GM18867 (cell line): ENCODE measurements around the gene CRYBA2.
A peak's percentile ranks its signal among the peaks of the same experiment; 100 is the strongest.

Source experiments
- ATAC-seq: cut with Tn5 transposase; IDR thresholded peaks from one replicate; pipeline ENCODE4 v1.9.1; 2021; ENCODE audit warnings: mild to moderate bottlenecking, moderate library complexity; ENCODE audit not compliant: unreplicated experiment

The CRYBA2 gene

DNA sequence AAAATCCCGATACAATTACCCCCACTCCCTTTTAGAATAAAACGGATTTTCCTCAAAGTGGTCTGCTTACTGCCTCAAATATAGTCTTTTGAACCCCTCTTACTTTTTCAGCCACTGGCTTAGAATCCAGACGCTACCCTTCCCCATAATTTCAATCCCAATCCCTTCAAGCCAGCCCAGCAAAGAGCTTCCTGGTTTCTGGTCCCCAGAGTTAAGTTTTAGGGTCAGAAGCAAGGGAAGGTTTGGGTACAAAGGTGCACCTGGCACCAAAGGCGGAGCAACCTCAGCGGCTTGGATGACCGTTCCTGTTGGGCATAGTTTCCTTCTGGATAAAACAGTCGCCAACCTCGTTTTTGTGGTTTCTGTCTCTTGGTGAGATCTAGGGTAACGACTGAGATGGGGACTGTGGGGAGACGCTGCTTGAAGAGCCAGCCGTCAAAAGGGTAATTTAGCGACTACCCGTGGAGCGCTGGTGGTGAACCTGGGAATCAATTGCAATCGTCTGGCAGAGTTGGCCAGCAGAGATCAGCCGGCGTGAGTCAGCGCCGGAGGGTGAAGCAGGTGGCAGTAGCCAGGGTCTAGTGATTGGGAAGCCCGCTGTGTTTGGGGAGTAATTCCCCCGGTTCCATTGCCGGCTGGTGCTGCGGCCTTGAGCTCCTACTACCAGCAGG is 9.8 kb downstream of the CRYBA2 start:
- ATAC-seq = no peak

DNA sequence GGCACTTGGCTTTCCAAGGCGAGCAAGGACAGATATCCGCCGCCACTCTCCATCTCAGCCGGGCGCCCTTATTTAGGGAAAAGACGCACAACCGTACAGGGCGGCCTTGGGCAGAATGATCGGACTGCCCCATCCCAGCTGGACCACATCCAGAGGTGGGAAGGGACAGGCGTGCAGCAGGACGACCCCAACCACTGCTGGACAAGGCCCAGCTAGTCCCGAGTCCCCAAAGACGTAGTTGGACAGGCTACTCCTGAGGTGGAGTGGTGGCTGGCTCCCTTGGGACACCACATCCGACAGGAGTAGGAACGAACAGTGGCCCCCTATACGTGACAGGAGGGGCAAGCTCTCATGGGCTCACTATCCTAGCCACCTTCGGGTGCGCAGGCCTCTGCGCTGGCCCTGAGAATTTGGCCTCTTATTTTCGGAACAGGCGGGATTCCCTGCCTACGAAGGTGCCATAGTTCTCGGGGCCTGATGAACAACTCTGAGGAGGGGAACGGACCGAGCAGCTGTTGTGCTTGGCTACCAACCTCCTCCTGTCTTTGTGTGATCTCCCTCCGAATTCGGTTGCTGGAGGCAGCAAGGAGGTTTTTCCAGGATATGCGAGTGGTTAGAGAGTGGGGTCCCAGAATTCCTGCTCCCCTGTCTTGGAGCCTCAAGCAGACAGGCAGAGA is 10.5 kb downstream of the CRYBA2 start:
- ATAC-seq = no peak

DNA sequence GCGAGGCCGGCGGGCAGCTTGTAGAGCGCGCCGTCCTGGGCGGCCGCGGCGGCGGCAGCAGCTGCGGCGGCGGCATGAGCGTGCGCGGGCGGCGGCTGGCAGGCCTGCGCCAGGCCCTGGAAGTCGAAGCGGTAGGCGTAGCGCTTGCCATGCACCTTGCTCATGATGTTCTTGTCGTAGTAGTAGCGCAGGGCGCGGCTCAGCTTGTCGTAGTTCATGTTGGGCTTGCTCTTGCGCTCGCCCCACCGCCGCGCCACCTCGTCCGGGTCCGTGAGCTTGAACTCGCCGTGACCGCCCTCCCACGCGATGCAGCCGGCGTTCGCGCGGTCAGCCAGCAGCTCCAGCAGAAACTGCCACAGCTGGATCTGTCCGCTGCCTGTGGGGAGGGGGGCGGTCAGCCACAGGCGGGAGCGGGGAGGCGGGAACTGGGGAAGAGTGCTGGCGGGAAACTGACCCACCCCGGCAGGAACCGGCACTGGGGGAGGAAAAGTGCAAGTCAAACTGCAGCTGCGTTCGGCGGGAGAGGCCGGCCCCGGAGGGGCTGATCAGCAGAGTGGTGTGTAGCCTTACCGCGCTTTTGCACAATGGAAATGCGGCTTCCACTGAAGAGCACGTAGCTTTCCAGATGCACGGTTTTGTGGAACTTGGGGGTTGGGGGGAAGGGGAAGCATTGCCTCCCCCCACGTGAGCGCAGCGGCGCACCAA is 11.2 kb downstream of the CRYBA2 start:
- no peak for ATAC-seq

DNA sequence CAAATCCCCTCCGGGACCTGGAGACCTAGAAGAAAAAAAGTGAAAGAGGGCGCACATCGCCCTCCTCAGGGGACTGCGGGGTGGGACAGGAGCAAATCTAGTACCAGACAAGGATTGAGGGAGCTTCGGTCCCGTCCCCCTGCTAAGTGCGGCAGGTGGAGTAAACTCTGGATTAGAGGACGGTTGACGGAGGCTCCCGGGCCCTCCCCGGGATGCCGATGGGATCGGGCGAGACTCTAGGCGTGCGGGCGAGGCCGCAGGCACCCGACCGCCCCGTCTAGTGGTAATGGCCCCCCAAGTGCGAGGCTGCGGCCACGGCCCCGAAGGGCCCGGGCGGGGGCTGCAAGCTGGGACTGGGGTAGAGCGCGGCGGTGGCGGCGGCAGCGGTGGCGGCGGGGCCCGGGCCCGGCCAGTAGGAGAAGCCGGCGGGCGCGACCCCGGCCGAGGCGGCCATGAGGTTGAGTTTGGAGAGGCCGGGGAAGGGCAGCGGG is 11.8 kb downstream of the CRYBA2 start:
- no peak for ATAC-seq

DNA sequence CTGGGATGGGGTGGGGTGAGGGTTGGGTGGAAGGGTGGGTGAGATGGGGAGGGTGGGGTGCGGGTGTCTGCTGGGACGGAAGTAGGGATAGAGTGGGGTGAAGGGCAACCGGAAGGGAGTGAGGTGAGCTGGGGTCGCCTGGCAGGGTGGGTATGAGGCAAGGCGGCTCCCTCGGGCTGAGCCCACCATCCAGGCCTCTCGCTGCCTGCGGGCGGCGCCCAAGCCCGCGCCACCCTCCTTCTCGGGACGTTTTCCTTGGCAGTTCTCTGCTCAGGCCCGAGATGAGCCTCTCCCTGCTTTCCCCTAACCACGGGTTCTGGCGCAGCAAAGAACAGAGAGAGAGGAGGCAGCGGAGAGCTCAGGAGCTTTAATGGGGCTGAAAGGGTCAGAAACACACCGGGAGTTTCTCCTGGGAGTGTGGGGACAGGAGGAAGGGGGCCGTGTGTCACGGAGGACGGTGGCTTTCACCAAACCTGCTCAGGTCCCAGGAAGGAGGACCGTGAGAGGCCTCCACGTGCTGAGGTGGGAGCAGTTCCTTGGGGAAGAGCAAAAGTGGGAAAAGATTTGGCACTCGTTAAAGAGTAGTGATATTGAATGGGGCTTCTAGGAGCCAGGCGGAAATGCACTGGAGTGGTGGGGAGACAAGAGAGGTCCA is 12.4 kb downstream of the CRYBA2 start:
- no peak for ATAC-seq

DNA sequence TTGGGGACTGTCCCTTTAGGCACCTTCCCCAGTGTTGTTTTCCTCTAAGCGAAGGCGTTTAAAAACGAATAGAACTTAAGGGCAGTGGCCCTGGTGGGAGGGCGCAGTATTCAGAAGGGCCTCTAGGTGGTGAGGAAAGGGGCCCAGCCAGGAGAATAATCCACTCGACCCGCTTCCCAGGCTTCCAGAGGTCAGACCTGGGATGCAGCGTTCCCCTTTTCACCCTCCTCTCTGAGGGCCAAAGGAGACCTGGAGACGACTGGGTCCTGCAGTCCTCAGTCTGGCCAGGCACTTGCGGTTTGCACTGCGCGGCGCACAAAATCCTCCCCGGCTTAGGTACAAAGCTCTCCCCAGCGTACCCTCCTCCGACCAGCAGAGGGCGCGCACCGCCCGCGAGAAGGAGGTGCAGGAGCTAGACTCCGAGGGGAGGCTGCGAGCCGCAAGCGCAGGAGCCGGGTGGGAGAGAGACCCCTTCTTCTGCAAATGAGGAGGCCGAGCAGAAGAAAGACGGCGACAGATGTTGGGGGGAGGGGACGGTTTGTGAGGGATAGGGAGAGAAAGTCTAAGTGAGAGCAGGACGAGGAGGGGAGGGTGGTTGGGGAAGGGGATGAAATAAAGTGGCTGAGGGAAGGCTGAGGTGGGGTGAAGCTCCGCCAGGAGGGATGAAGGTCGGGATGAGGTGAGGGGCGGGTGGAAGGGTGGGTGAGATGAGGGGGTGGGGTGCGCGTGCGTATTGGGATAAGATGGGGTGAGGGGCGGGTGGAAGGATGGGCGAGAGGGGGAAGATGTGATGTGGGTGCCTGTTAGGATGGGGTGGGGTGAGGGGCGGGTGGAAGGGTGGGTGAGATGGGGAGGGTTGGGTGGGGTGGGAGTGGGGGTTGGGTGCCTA is 13.1 kb downstream of the CRYBA2 start:
- ATAC-seq = peak; percentile 88

DNA sequence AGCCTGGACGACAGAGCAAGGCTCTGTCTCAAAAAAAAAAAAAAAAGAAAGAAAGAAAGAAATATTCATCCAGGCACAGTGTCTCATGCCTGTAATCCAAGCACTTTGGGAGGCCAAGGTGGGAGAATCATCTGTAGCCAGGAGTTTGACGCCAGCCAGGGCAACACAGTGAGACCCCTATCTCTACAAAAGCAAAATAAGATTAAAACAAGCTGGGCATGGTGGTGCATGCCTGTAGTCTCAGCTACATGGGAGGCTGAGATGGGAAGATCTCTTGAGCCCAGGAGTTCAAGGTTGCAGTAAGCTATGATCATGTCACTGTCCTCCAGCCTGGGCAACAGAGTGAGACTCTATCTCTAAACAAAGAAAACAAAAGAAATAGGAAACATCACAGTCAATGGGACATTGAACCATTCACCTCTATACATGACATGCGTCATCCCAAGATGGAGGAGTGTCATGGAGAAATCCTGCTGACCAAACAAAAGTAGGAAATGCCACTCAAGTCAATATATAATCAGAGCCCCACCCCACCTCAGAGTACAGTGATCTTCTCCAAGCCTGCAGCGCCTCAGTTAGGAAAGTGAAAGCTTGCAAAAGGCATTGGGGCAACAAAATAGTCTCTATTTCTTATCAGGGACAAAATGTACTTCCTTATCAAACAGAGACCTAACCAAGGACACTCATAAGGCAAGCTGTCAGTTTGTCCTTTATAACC is 18.0 kb downstream of the CRYBA2 start:
- no peak for ATAC-seq

DNA sequence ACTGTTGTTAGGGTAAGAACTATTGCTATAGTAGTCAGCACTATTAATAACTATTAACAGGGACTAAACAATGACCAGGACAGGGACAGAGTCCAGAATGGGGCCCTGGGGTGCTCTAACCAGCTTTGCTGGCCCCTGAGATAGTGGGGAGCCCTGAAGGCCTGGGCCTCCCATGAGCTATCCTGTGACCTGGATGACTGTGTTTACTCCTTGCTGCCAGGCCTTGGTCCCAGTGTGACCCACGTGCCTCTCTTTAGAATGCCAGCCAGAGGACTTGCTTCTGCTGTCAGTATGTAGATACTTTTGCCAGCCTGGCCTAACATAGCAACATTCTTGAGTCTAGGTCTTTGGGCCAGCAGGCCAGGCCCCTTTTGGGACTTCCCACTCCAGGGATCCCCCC is 22.3 kb downstream of the CRYBA2 start:
- no peak for ATAC-seq

DNA sequence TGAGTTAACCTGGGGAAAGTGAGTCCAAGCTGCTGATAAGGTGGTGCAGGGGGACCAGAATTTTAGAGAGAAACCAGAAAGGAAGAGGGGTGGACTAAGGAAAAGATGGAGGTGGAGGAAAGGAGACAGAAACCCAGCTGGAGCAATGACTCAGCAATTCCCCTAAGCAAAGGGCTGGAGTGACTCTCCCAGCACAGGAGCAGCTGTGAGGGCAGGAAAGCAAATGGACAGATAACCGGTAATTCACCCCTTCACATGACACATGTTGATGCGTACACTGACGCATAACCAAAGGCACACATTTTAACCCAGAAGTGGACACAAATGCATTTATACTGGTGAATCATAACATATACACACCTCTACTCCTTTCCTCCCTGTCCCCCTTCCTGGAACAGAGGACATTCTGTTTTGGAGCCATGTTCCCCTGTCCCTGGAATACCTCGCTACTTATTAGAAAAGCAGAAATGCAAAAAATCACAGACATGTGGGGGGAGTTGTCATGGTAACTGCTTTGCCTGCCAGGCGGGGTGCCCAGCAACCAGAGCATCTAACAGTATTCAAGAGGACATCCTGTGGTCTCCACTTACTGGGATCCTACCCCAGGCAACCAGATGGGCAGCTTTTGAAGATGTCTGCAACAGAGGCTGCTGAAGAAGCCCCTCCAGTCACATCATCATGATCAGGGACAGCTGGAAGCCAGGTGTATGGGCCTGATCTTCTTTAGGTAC is 29.0 kb downstream of the CRYBA2 start:
- no peak for ATAC-seq

DNA sequence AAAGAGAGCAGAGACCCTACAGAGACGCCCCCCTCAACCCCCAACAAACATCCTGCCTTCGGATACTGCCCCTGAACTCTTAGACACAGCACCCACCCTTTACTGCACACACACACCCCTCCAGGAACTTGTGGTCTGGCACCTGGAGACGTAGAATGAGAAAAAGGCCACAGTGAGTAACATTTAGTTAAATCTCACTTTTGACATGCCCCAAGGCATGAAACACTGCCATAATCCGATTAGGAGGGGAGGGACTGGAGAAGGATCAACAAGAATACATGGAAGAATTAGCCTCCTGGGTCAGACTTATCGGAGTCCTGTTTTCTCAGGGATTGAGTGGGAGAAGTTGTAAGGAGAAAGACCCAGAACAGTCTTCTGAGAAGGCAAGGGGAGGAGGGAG is 29.6 kb downstream of the CRYBA2 start:
- ATAC-seq = no peak

DNA sequence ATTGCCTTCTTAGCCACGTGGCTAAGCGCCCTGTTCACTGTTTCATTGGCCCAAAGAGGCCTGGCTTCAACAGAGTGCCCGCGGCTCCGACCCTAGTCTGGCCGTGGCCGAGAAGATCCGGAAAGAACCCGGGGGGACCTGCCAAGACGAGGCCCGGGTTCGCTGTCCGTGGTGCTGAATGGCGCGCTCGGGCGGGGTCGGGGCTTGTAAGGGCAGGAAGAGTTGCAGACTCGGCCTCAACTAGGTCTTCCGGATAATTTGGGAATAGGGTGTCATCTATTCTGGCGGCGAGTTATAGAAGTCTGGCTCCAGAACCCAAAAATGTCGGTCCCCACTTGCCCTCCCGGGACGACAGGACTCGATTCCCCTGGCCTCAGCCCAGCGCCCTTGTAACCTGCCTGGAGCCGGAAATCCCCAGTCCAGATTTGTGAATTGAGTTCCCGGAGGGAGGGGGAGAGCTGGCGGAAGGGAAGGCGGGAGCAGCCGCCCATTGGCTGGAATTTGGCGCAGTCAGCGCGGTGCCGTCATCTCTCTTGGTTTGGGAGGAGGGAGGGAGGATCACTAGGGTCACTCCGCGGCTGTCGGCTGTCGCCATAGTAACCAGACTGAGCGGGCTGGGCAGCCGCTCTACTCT is 30.2 kb downstream of the CRYBA2 start:
- no peak for ATAC-seq

DNA sequence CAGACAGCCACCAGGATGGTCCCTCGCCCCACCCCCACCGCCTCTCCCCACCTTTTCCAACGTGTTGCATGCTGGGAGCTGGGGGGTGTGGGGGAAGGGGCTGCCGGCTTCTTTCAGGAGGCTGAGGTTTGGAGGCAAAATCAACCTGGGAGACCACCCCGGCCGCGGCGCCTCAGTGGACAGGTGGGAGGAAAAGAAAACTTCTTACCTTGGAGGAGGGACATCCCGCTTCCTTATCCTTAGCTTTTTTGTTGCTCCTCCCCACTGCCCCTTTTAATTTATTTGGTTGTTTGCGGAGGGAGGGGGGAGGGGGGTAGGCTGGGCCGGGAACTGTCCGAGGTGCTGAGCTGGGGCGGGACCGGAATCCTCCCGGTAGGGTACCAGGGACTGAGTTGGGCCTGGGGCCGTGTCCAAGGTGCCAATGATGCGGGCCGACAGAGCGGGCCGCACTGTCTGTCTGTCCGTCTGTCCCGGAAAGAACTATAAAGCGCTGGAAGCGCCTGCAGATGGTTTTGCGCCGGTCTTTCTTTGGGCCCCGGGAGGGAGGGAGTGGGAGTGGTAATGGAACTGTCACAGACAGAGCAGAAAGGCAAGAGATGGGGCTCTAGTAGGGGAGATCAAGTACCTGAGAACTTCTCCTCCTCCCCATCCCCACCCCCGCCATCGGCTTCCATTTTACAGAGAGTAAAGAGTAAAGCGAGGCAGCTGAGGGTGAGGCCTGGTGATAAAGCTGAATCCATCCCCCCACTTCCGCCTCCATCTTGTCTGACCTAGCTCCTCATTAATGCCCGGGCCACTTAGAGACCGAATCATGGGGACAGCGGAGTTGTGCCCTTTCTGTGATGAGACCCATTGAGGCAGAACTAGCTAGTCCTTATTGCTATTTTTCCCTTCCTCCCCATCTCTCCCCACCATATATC is 31.3 kb downstream of the CRYBA2 start:
- no peak for ATAC-seq

DNA sequence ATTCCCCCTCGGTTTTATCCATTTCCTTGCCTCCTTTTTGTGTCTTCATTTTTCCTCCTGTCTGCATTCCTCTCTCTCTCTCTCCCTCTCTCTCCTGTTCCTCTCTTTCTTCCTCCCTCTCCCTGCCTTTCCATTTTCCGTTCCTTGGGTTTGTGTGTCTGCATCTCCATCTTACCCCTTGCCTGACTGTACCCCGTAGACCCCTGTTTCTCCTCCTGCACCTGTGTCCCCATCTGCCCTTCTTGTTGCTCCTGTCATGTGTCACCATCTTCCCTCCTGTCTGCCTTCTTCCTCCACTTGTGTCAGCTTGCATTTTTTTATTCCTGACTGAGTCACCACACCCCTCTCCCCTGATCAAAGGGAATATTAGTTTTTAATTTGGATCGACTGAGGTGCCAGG is 32.0 kb downstream of the CRYBA2 start:
- ATAC-seq = no peak

DNA sequence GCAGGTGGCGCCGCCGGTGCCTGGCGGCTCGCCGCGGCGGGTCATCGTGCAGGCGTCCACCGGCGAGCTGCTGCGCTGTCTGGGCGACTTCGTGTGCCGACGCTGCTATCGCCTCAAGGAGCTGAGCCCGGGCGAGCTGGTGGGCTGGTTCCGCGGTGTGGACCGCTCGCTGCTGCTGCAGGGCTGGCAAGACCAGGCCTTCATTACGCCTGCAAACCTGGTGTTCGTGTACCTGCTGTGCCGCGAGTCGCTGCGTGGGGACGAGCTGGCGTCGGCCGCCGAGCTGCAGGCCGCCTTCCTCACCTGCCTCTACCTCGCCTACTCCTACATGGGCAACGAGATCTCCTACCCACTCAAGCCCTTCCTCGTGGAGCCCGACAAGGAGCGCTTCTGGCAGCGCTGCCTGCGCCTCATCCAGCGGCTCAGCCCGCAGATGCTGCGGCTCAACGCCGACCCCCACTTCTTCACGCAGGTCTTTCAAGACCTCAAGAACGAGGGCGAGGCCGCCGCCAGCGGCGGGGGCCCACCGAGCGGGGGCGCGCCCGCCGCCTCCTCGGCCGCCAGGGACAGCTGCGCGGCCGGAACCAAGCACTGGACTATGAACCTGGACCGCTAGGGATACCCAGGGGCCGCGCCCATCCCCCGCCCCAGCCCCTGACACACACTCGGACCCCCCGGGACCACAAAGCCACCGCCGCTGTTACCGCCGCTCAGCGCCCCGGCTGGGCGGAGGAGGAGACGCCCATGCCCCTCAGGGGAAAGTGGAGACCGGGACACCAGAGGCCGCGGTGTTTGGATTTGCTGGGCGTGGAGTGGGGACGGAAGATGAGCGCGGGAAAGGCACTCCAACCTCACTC is 32.7 kb downstream of the CRYBA2 start:
- ATAC-seq = no peak

DNA sequence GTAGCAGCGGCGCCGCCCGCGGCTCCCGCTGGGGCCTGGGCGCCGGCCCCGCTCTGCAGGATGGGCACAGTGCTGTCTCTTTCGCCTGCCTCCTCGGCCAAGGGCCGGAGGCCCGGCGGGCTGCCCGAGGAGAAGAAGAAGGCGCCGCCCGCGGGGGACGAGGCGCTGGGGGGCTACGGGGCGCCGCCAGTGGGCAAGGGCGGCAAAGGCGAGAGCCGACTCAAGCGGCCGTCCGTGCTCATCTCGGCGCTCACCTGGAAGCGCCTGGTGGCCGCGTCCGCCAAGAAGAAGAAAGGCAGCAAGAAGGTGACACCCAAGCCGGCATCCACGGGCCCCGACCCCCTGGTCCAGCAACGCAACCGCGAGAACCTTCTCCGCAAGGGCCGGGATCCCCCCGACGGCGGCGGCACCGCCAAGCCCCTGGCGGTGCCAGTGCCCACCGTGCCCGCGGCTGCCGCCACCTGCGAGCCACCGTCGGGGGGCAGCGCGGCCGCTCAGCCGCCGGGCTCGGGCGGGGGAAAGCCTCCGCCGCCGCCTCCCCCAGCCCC is 33.4 kb downstream of the CRYBA2 start:
- ATAC-seq = no peak

DNA sequence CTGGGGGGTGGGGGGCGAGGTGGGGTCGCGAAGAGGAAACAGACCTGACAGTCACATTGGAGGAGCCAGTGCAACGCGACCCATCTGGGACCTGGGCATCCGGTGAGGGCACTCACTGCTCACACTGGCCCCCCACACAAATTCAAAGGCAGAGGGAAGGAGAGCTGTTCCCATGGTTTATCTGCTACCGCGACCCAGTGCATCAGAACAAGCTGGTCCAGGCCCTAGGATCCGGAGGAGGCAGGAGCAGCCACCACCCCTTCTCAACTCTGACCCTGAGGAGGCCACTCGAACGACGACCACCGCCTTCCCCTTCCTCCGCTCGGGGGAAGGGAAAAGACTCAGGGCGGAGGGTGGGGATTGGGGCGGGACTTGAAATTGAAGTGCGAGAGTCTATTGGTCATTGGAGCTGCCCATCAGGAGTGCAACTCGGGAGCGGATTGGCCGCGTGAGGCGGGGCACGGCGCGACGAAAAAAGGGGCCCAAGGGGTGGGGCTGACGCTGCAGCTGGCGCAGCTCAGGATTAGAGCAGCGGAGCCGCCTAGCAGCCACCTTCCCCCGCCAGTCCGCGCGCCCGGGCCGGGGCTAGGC is 34.0 kb downstream of the CRYBA2 start, which contains the start of gene CDK5R2:
CDK5R2 (plus strand) TSS at position 526 of the 591 bp plus-strand sequence. CDS start 155 bp downstream, outside the sequence.
- ATAC-seq = peak; percentile 98
